Inflammatory macrophage treated with lipopolysaccharide for 4 hours (primary cell): ENCODE measurements around the gene TRDMT1.

Experiments
- DNase-seq: peaks from one replicate; pipeline ENCODE4 v3.0.0-alpha.2; 2020

The TRDMT1 gene

GRCh38 chr10:17200912-17201793, at the start of gene TRDMT1:
Gene TRDMT1 (minus strand): TSS chr10:17201672. CDS start chr10:17201634, 38 bp downstream.
- peak; percentile 87 for DNase-seq

- peak; percentile 10 for DNase-seq
Measured at GRCh38 chr10:17250736-17251135, 49.3 kb upstream of the TRDMT1 start.

- DNase-seq, result no peak
Measured at GRCh38 chr10:17249820-17250219, 48.3 kb upstream of the TRDMT1 start.

- no peak for DNase-seq
Measured at GRCh38 chr10:17248964-17249363, 47.5 kb upstream of the TRDMT1 start.

GRCh38 chr10:17247210-17247609, 45.7 kb upstream of the TRDMT1 start:
- DNase-seq, result no peak

DNA sequence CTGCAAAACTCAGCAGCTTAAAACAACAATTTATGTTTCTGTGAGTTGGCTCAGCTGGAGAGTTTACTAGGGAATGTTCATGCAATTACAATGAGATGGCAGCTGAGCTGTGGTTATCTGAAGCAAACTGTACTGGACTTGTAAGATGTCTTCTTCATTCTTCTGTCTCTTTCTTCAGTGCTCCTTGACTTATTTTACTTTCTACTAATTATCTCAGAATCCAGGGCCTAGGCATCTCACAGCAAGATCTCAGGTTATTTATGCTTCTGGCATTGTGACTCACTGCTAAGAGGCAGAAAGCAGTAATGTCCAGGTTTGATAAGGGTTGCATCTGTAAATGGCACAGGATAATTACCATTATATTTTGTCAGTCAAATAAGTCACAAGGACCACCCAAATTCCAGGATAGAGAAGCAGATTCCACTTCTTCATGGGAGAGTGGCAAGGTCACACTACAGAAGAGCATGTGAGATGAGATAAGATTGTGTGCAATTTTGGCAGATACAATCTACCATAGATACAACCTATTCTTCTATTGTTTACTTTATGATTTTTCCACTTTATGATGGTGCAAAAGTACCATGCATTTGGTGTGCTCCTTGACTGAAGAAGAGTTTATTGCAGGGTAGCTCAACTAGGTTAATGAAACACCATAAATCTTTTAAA, 43.4 kb upstream of the TRDMT1 start:
- no peak for DNase-seq

DNA sequence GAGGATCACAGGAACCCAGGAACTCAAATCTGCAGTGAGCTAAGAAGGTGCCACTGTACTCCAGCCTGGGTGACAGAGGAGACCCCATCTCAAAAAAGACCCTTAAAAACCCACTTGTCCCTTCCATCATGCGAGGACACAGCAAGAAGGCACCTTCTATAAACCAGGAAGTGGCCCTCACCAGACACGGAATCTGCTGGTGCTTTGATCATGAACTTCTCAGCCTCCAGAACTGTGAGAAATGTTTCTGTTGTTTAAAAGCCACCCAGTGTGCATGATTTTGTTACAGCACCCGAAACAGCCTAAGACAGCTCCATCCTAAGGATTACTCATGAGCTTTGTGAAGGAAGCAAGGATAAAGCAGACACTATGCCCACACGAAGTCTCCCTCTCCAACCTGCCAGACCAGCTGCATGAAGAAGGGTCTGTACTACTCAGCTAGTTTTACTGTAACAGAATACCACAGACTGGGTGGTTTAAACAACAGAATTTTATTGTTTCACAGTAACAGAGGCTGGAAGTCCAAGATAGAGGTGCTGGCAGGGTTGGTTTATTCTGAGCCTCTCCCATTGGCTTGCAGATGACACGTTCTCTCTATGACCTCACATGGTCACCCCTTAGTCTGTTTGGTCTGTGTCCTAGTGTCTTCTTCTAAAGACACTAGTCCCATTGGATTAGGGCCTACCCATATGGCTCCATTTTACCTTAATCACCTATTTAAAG, 40.3 kb upstream of the TRDMT1 start:
- no peak for DNase-seq

GRCh38 chr10:17240616-17241015, 39.1 kb upstream of the TRDMT1 start:
- DNase-seq, result peak; percentile 35

GRCh38 chr10:17240096-17240495, 38.6 kb upstream of the TRDMT1 start:
- DNase-seq, result peak; percentile 8

DNA sequence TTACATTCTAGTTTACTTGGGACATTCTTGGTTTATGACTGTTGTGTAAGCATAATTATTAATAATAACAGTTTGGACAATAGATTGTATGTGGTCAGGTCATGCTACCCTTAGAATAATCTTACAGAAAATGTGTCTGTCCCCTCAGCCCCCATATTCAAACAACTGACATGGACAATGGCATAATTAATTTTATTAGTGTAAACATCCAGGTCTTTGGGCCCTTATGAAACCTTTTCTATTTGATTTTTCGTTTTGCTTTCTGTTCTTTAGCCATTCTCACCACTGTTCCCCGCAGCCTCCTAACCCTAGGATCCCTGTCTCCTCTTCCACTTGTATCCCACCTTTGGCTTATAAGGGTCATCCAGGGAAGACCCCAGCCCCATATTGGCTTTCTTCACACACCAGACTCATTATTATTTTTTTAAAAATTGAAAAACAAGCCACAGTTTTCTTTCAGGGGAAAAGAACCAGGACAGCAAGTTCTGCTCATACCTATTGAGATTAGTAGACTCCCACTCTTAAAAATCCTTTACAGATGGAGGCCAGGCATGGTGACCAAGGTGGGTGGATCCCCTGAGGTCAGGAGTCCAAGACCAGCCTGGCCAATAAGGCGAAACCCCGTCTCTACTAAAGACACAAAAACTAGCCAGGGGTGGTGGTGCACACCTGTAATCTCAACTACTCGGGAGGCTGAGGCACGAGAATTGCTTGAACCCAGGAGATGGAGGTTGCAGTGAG, 38.0 kb upstream of the TRDMT1 start:
- DNase-seq, result no peak

DNA sequence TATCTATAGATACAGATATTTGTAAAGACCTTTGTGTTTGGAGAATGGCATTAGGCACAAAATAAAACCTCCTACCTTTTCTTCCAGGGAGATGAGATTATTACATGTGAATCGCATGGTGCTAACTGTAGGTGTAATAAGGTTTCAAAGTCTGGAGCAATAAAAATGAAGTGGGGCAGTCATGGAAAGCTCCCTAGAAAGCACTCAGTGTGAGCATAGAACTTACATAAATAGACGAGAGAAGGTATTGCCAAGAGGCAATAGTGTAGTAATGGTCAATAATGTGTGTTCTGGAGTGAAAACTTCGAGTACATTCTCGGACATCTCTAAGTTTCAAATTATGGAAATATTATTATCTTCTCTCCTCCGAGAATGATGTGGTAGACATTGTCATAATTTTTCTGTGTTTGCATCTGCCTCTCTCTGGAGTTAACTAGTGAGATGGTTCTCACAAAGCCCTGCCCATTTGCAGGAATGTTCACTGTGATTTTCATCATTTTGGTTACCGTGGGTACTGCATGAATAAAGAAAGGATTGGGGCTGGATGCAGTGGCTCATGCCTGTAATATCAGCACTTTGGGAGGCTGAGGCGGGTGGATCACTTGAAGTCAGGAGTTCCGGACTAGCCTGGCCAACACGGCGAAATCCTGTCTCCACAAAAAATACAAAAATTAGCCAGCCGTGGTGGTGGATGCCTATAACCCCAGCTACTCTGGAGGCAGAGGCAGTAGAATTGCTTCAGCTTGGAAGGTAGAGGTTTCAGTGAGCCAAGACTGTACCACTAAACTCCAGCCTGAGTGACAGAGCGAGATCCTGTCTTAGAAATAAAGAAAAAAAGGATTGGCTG, 37.2 kb upstream of the TRDMT1 start:
- DNase-seq, result peak; percentile 70

DNA sequence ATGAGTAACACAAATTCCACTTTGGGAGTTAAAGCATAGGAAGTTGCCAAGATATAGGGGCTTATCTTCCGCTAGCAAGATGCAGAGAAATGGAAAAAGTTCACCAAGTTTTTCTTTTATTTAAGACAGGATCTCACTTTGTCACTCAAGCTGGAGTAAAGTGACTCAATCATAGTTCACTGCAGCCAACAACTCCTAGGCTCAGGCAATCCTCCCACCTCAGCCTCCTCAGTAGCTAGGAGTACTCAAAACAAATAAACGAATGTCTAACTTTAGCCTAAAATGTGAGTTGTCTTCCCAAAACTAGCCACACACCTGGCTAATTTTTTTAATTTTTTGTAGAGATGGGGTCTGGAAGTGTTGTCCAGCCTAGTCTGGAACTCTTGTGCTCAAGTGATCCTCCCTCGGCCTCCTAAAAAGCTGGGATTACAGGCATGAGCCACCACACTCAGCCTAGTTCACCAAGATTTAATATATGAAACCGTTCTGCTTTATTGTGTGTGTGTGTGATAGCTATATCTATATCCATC, 36.5 kb upstream of the TRDMT1 start:
- peak; percentile 26 for DNase-seq

- no peak for DNase-seq
Measured at GRCh38 chr10:17237149-17237527, 35.7 kb upstream of the TRDMT1 start.

- DNase-seq, result peak; percentile 29
Measured at GRCh38 chr10:17236468-17237148, 35.1 kb upstream of the TRDMT1 start.

- DNase-seq, result peak; percentile 28
Measured at GRCh38 chr10:17235136-17235535, 33.7 kb upstream of the TRDMT1 start.

DNA sequence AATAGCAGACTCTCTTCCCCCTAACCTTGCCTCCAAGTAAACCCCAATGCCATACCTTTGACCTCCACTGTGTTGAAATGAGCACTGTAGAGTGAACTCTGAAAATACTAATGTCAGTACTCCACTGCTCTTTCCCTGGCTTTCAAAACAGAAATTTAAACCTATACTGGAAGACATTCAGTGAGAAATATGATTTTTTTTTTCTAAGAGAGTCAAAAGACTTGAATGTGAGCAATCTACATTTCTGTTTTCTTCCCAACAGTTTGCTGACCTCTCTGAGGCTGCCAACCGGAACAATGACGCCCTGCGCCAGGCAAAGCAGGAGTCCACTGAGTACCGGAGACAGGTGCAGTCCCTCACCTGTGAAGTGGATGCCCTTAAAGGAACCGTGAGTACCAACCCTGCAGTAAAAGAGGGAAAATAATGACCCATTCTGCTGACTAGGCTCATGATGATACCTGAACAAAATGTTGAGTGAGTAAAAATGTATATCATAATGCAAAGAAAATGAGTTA, 33.0 kb upstream of the TRDMT1 start:
- peak; percentile 11 for DNase-seq

DNA sequence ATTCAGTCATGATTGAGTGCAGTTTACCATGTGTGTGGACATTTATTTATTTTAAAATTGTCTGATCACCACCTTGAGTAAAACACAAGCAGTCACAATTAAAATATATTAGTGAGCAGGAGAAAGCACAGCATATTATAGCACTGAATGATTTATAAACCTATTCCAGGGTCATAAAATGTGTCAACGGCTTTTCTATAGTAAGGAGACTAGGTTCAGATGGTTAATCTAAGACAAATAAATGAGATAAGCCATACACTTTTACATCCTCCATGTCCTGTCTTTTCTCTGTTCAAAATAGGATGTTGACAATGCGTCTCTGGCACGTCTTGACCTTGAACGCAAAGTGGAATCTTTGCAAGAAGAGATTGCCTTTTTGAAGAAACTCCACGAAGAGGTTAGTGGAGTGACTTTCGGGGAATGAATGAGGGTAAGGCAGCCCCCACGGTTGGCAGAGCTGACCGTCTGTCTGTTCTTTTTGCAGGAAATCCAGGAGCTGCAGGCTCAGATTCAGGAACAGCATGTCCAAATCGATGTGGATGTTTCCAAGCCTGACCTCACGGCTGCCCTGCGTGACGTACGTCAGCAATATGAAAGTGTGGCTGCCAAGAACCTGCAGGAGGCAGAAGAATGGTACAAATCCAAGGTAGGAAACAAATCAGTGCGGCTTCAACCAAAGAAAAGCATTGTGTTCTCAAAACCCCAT, 32.0 kb upstream of the TRDMT1 start:
- DNase-seq, result peak; percentile 11

- peak; percentile 72 for DNase-seq
Measured at GRCh38 chr10:17232276-17232960, 30.9 kb upstream of the TRDMT1 start.

GRCh38 chr10:17231788-17232187, 30.3 kb upstream of the TRDMT1 start:
- DNase-seq, result no peak
